Measurements from ENCODE around the gene INVS. TPM values are rescaled to one million over a fixed set of nuclear protein-coding genes. Genes with fewer than 3 reads are reported as not detected.

INVS gene
- total and polyA plus RNA-seq, 2 of the 4 experiments (the other 2 are of a cell fraction): 9.2 to 33.5 TPM

- Histone ChIP-seq H3K4ac (ENCODE audit: low read depth, low read length) (no peak overlapping the region), H4K5ac (ENCODE audit: low read depth, low read length) (no peak overlapping the region), H3K4me1 (ENCODE audit: control insufficient read depth, insufficient read depth, low read length) (no peaks in the 10 kb centered on the region), H3K27me3 (ENCODE audit: control insufficient read depth, insufficient read depth, low read length) (no peaks in the 10 kb centered on the region), H2BK120ac (ENCODE audit: low read depth, low read length) (no peak overlapping the region), H3K4me2 (ENCODE audit: low read depth, low read length) (no peak overlapping the region), H3K9ac (ENCODE audit: low read depth, low read length) (no peak overlapping the region), H4K20me1 (ENCODE audit: insufficient read depth, low read length) (no peaks in the 10 kb centered on the region), H3K79me1 (ENCODE audit: low read depth in 1 of 2, low read length in 2 of 2) (peaks cover 0 to 9% of the 10 kb centered on the region in 2 experiments), H2BK15ac (ENCODE audit: low read depth, low read length) (no peak overlapping the region), H3K14ac (replicated peaks; ENCODE audit: low read depth, low read length) (no peak overlapping the region), H3K18ac (ENCODE audit: low read depth, low read length) (no peak overlapping the region), H2BK20ac (ENCODE audit: low read depth, low read length) (no peak overlapping the region), H4K91ac (ENCODE audit: insufficient read depth, low read depth, low read length) (no peak overlapping the region), H3K4me3 (ENCODE audit: insufficient read depth, low read depth, low read length) (no peak overlapping the region), H4K8ac (ENCODE audit: low read depth in 2 of 2, low read length in 2 of 2) (no peak overlapping the region), H2AK5ac (ENCODE audit: low read depth, low read length) (no peak overlapping the region), H3K56ac (ENCODE audit: extremely low read depth, insufficient read depth, low read length) (no peak overlapping the region), H2AFZ (replicated peaks; ENCODE audit: low read length, poor library complexity) (no peak overlapping the region), H3K36me3 (ENCODE audit: control insufficient read depth, insufficient read depth, low read length) (peaks cover 21% of the 10 kb centered on the region), H2AK9ac (replicated peaks; ENCODE audit: low read depth, low read length, poor library complexity) (no peak overlapping the region), H3K27ac (ENCODE audit: insufficient read depth, low read length) (no peak overlapping the region), H3K23ac (ENCODE audit: low read depth, low read length) (no peak overlapping the region), H3K9me1 (ENCODE audit: insufficient read depth, low read length) (no peaks in the 10 kb centered on the region), H2BK5ac (ENCODE audit: low read depth, low read length, poor library complexity, severe bottlenecking) (peak overlapping the region; percentile 24), H3K9me3 (ENCODE audit: control insufficient read depth, insufficient read depth, low read length) (no peaks in the 10 kb centered on the region)
- ATAC-seq (ENCODE audit: low read depth): peak; percentile 66; the same call in 1 of the 2 replicates
- POLR2A ChIA-PET (ENCODE audit: unreplicated experiment): no interaction called here
- dilution Hi-C loops (cut with HindIII; ENCODE audit: low sequenced_read_pairs, unreplicated experiment) (no loop called here), intact Hi-C loops (cut with micrococcal nuclease) (loop anchor here (1.0 to 10.0 kb wide), 9 partner anchors 101 to 1139 kb away; partner anchors contain the start of genes ERP44, INVS, MSANTD3 and NR4A3), in situ Hi-C loops (cut with MboI; ENCODE audit: low sequenced_read_pairs) (loop anchor here (10.0 kb wide), 1 partner anchor 1138 kb away; no protein-coding TSS in a partner anchor)
- DNase-seq: peak; percentile 51
- TF ChIP-seq POLR2A (IDR thresholded peaks at IDR 0.05; ENCODE audit: low read depth, low read length): no peak
- TF ChIP-seq CHD1 (IDR thresholded peaks at IDR 0.05; ENCODE audit: low read depth, low read length): no peak
- TF ChIP-seq RAD21 (IDR thresholded peaks at IDR 0.05; ENCODE audit: low read length): peak; percentile 66
- peak; percentile 64 for TF ChIP-seq SMC3 (IDR thresholded peaks at IDR 0.05; ENCODE audit: low read depth, low read length)
- TF ChIP-seq RFX5 (IDR thresholded peaks at IDR 0.05; ENCODE audit: low read depth, low read length): no peak
- TF ChIP-seq CEBPB (IDR thresholded peaks at IDR 0.05; ENCODE audit: low read depth, low read length): no peak
- TF ChIP-seq USF2 (IDR thresholded peaks at IDR 0.05; ENCODE audit: low read depth, low read length): no peak
- no peak for TF ChIP-seq ELK1 (IDR thresholded peaks at IDR 0.05; ENCODE audit: borderline replicate concordance, low read depth, low read length)
- no peak for TF ChIP-seq NFE2L2 (IDR thresholded peaks at IDR 0.05; ENCODE audit: low read depth, low read length)
- no peak for TF ChIP-seq MAZ (IDR thresholded peaks at IDR 0.05; ENCODE audit: borderline replicate concordance, low read depth, low read length)
- TF ChIP-seq CTCF (conservative IDR thresholded peaks at IDR 0.05; ENCODE audit: low read depth, low read length): peak; percentile 76
- TF ChIP-seq RCOR1 (IDR thresholded peaks at IDR 0.05; ENCODE audit: insufficient replicate concordance, low read length): no peak
- TF ChIP-seq MAFK (IDR thresholded peaks at IDR 0.05; ENCODE audit: low read depth, low read length): no peak
- no peak for TF ChIP-seq BHLHE40 (IDR thresholded peaks at IDR 0.05; ENCODE audit: low read depth, low read length)
- TF ChIP-seq MXI1 (IDR thresholded peaks at IDR 0.05; ENCODE audit: borderline replicate concordance, low read depth, low read length): no peak
- no peak for TF ChIP-seq FOS (IDR thresholded peaks at IDR 0.05; ENCODE audit: low read depth, low read length)
- no TSS peak for BruUV-seq (replicated peaks)
- no CpG with 5 or more reads among the region's 3 CpGs for WGBS, 2 experiments (ENCODE audit: extremely low coverage in 2 of 2, insufficient read length in 1 of 2)
- CTCF ChIA-PET: interaction anchor here (0.9 to 1.0 kb wide), 2 partner anchors 27 to 1138 kb away, joined by 3 read pairs; no protein-coding TSS in a partner anchor
Observed at GRCh38 chr9:100322954-100323536, 224.0 kb downstream of the INVS start.
